ENCODE results near the gene BABAM2.
A peak's percentile ranks its signal among the peaks of the same experiment; 100 is the strongest.
"Not testable (repeated sequence)": the region's sequence is repeated elsewhere in the genome, so short reads cannot be mapped to it uniquely, and the experiment has no call there.

The BABAM2 gene

GRCh38 chr2:27988718-27989117 is 98.2 kb downstream of the BABAM2 start:
- no peak for DNase-seq

GRCh38 chr2:27989149-27989548 is 98.6 kb downstream of the BABAM2 start:
- no peak for DNase-seq

DNA sequence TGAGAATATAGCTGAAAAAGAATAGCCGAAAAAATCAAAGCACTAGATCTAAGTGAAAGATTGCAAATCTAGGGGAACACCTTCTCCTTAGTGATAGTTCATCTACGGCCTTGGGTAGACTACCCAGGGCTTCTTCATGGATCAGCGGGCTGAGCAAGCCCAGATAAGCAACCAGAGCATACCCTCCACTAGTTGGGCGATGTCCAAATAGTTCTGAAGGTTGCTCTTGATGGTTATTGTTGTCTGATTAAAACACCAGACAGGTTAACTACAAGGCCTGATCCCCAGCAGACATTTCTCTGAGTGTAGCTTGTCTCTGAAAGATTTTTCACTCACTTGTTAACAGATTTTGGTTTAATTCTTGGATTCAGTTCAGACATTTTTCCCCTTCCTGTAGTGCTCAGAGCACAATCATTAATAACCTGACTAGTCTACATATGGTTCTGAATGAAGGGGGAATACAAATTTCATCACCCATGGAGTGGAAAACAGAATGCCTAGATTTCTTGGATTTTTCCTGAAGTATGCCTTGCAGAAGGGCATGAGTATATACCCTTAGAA is 99.6 kb downstream of the BABAM2 start:
- DNase-seq: no peak

DNA sequence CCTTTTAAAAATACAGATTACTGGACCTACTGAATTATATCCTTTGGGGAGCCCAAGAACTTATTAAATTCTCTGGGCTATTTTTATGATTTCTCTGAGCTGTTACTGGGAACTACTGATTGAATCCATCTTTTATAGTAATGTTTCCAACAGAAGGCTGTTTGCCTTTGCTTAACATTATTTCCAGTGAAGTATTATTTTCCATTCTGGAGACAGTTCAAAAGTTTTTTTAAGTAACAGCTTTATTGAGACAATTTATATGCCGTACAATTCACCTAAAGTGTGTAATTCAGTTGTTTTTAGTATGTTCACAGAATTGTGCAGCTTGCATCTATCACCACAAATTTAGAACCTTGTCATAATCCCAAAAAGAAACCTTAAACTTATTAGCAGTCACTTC is 100.6 kb downstream of the BABAM2 start:
- no peak for DNase-seq

DNA sequence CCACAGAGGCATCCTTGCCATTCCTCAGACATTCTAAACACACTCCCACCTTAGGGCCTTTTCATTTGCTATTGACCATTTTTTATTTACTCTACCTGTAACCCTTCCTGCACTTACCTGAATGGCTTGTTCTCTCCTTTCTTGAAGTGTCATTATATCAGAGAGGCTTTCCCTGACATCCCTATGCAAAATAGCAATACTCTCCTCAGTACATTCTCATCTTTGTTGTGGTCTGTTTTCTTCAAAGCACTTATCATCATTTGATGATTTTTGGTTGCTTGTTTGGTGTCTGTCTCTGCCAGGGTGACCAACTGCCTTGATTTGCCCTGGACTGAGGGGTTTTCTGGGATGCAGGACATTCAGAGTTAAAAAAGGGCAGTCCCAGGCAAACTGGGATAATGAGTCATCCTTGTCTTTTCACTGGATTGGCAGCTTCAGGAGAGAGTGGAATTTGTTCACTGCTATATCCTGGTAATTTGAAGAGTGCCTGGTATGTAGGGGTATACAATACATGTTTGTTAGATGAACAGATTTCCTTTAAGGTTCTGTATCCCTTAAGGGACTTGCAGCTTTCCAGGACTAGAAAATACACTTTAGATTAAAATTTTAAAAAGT is 102.4 kb downstream of the BABAM2 start:
- DNase-seq: peak; percentile 5

- no peak for DNase-seq
Observed at GRCh38 chr2:27993402-27993787, 102.9 kb downstream of the BABAM2 start.

GRCh38 chr2:27993950-27994728 is 103.6 kb downstream of the BABAM2 start:
- no peak for DNase-seq

GRCh38 chr2:27996156-27996922 is 105.8 kb downstream of the BABAM2 start:
- DNase-seq: no peak

DNA sequence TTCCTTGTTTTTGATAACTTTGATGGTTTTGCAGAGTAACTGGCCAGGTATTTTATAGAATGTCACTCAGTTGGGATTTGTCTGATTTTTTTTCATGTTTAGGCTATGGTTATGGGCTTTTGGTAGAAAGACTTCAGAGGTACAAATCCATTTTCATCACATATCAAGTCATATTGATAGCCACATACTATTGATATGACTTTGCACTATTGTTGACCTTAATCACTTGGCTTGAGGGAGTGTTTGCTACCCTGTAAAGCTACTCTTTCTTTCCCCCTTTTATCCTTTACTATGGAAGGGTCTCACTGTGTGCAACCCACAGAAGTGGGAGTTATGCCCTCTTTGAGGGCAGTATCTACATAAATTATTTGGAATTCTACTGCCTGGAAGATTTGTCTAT is 109.8 kb downstream of the BABAM2 start:
- DNase-seq: no peak

GRCh38 chr2:28002181-28002580 is 111.7 kb downstream of the BABAM2 start:
- DNase-seq: no peak

GRCh38 chr2:28004086-28004485 is 113.6 kb downstream of the BABAM2 start:
- no peak for DNase-seq

DNA sequence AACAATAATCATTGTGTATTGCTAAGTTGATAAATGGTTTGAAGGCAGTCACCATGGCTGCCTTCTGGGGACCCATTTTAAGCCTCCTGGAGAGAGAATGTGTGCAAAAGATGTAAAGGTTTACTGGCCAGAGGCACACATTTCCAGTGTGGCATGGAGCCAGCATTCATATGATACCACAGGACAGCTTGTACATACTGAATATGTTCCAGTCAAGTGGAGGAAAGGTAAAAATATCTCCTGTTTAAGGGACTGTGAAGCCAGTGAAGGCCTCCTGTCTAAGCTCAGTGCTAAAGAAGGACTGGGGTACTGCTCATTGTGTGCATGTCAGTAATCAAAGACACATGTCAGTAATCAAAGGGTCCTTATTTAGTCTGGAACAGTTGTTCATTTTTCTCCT is 119.2 kb downstream of the BABAM2 start:
- no peak for DNase-seq

GRCh38 chr2:28011322-28011737 is 120.8 kb downstream of the BABAM2 start:
- DNase-seq: no peak

GRCh38 chr2:28018474-28018873 is 127.9 kb downstream of the BABAM2 start:
- not testable (repeated sequence) for DNase-seq

- not testable (repeated sequence) for DNase-seq
Observed at GRCh38 chr2:28019521-28019920, 129.0 kb downstream of the BABAM2 start.

DNA sequence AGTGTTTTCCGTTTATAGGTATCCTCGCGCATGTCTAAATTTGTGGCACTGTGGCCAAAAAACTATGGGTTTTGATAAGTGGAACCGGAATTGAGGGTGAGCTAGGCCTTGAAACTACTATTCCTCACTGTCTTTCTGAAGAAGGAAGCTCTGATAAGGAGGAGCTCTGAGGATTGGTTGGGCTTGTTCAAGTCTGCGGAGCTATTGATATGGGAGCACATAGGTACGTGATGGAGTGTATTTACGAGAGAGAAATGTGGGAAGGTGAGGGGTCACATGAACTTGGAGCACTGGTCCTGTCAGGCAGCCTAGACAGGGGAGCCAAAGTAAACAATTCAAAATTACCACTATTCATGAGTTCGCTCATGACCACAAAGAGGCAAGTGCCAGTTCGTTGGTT is 131.4 kb downstream of the BABAM2 start:
- no peak for DNase-seq

DNA sequence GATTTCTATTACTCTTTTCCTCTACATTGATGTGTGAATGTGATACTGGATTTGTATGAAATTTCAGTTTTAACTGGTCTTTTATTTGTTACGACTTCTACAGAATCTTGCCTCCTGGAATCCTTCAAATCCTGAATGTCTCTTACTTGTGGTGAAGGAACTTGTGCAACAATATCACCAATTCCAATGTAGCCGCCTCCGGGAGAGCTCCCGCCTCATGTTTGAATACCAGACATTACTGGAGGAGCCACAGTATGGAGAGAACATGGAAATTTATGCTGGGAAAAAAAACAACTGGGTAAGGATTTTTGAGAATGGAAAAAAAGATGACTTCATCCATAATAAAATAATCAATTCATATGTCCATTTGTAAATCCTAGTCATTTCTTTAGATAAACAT is 134.6 kb downstream of the BABAM2 start:
- DNase-seq: no peak

DNA sequence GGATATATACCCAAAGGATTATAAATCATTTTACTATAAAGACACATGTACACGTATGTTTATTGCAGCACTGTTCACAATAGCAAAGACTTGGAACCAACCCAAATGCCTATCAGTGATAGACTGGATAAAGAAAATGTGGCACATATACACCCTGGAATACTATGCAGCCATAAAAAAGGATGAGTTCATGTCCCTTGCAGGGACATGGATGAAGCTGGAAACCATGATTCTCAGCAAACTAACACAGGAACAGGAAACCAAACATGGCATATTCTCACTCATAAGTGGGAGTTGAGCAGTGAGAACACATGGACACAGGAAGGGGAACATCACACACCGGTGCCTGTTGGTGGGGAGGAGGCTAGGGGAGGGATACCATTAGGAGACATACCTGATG is 135.7 kb downstream of the BABAM2 start:
- DNase-seq: not testable (repeated sequence)

- no peak for DNase-seq
Observed at GRCh38 chr2:28028025-28028424, 137.5 kb downstream of the BABAM2 start.

GRCh38 chr2:28030600-28030999 is 140.1 kb downstream of the BABAM2 start:
- no peak for DNase-seq

GRCh38 chr2:28032816-28033215 is 142.3 kb downstream of the BABAM2 start:
- DNase-seq: no peak

- DNase-seq: no peak
Observed at GRCh38 chr2:28034696-28035095, 144.2 kb downstream of the BABAM2 start.

- DNase-seq: no peak
Observed at GRCh38 chr2:28035163-28035690, 144.7 kb downstream of the BABAM2 start.

Data from NCI-H2029 treated with DMSO at 0.1 percent for 48 hours (cell line).